GM23248 (cell line): ENCODE results near the gene RIT2. TPM values are rescaled to one million over a fixed set of nuclear protein-coding genes. Genes with fewer than 3 reads are reported as not detected.

Experiments
- DNase-seq: peaks from one replicate; pipeline ENCODE4 v3.0.0-alpha.2; 2015
- H2AFZ ChIP-seq: fragments of 200-600 bp; sonication (generic); 2 replicates; pipeline ENCODE4 v1.6.1; 2016; ENCODE audit warnings: antibody characterized with exemption
- H3F3A ChIP-seq: fragments of 200-600 bp; sonication (generic); 2 replicates; pipeline ENCODE4 v1.6.1; 2016; ENCODE audit warnings: mild to moderate bottlenecking, antibody characterized with exemption, mixed run types; ENCODE audit not compliant: insufficient read depth
- H3K27ac ChIP-seq: fragments of 200-600 bp; sonication (generic); 2 replicates; pipeline ENCODE4 v1.5.1; 2016; ENCODE audit warnings: mild to moderate bottlenecking
- H3K27me3 ChIP-seq: fragments of 200-600 bp; sonication (generic); replicated peaks from 2 replicates; pipeline ENCODE4 v1.6.1; 2016; ENCODE audit warnings: mild to moderate bottlenecking; ENCODE audit not compliant: insufficient read depth
- H3K36me3 ChIP-seq: fragments of 200-600 bp; sonication (generic); 2 replicates; pipeline ENCODE4 v1.6.1; 2016; ENCODE audit warnings: low read depth, mild to moderate bottlenecking
- H3K4me1 ChIP-seq: fragments of 200-600 bp; sonication (generic); 2 replicates; pipeline ENCODE4 v1.6.1; 2016; ENCODE audit warnings: mild to moderate bottlenecking; ENCODE audit not compliant: insufficient read depth
- H3K4me2 ChIP-seq: fragments of 200-600 bp; sonication (generic); one replicate; pipeline ENCODE4 v1.6.1; 2016; ENCODE audit warnings: mild to moderate bottlenecking; ENCODE audit not compliant: unreplicated experiment
- H3K4me3 ChIP-seq: fragments of 200-600 bp; sonication (generic); 2 replicates; pipeline ENCODE4 v1.5.1; 2016; ENCODE audit warnings: mild to moderate bottlenecking
- H3K79me2 ChIP-seq: fragments of 200-600 bp; sonication (generic); 2 replicates; pipeline ENCODE4 v1.6.1; 2016; ENCODE audit warnings: mild to moderate bottlenecking; ENCODE audit not compliant: insufficient read depth
- H3K9ac ChIP-seq: fragments of 200-600 bp; sonication (generic); 2 replicates; pipeline ENCODE4 v1.6.1; 2016; ENCODE audit warnings: mild to moderate bottlenecking
- H3K9me2 ChIP-seq: fragments of 200-600 bp; sonication (generic); 2 replicates; pipeline ENCODE4 v1.6.1; 2016; ENCODE audit warnings: mixed run types, mild to moderate bottlenecking, moderate library complexity; ENCODE audit not compliant: insufficient read depth
- H3K9me3 ChIP-seq: fragments of 200-600 bp; sonication (generic); one replicate; pipeline ENCODE4 v1.6.1; 2017; ENCODE audit warnings: low read depth
- H4K20me1 ChIP-seq: fragments of 200-600 bp; sonication (generic); 2 replicates; pipeline ENCODE4 v1.6.0; 2016; ENCODE audit not compliant: insufficient read depth
- EZH2 ChIP-seq: fragments of 200-600 bp; sonication (generic); IDR thresholded peaks from 2 replicates; pipeline ENCODE4 v1.6.1; 2018; ENCODE audit warnings: antibody characterized with exemption, mild to moderate bottlenecking; ENCODE audit not compliant: insufficient read depth, poor library complexity, severe bottlenecking
- EZH2phosphoT487 ChIP-seq: fragments of 200-600 bp; sonication (generic); IDR thresholded peaks from 2 replicates; pipeline ENCODE4 v1.6.1; 2018; ENCODE audit warnings: antibody characterized with exemption, moderate library complexity, mild to moderate bottlenecking, low read depth; ENCODE audit not compliant: insufficient read depth
- WGBS, 2 experiments: methylation state at CpG; one replicate each; pipeline ENCODE4 v1.1.6; 2015 to 2017; ENCODE audit warnings: low lambda C conversion rate in 2 of 2, low coverage in 1 of 2; ENCODE audit errors: missing lambda C conversion rate in 2 of 2; 5-methylcytosine and 5-hydroxymethylcytosine counted together
- in situ Hi-C: fragments of 300-500 bp; cut with MboI; formaldehyde crosslinking; loops from 2 replicates; pipeline ENCODE4 v1.15.0; 2020
- polyA plus RNA-seq: library from polyadenylated mRNA; unstranded; fragments of >200 nt; fragmentation: Nextera tagmentation; extraction: Ambion mirVana; gene quantifications from 2 replicates; pipeline ENCODE4 v1.2.1, GENCODE V29; 2016
- total RNA-seq: library from RNA; depleted of rRNA; stranded (reverse); fragments of >200 nt; shearing (Covaris generic); gene quantifications from 2 replicates; pipeline ENCODE4 v1.2.3, GENCODE V29; 2014

Gene RIT2
- total and polyA plus RNA-seq, 2 experiments from 2014 or later: not detected

GRCh38 chr18:43060020-43060419 is 55.5 kb downstream of the RIT2 start:
- Histone ChIP-seq H3K27me3 (no peaks in the 10 kb centered on the region), H3K9me2 (no peaks in the 10 kb centered on the region), H3K4me3 (no peak overlapping the region), H3K79me2 (no peaks in the 10 kb centered on the region), H2AFZ (no peak overlapping the region), H3K4me2 (no peak overlapping the region), H3K4me1 (no peaks in the 10 kb centered on the region), H3K9ac (no peak overlapping the region), H3F3A (no peaks in the 10 kb centered on the region), H3K27ac (no peak overlapping the region), H3K36me3 (no peaks in the 10 kb centered on the region), H4K20me1 (no peaks in the 10 kb centered on the region), H3K9me3 (no peaks in the 10 kb centered on the region)
- 0 to 7% methylated on average over 1 of the region's 1 CpG for WGBS, 2 experiments
- in situ Hi-C loops: no loop called here
- DNase-seq: no peak
- TF ChIP-seq EZH2phosphoT487: no peak
- TF ChIP-seq EZH2: no peak

DNA sequence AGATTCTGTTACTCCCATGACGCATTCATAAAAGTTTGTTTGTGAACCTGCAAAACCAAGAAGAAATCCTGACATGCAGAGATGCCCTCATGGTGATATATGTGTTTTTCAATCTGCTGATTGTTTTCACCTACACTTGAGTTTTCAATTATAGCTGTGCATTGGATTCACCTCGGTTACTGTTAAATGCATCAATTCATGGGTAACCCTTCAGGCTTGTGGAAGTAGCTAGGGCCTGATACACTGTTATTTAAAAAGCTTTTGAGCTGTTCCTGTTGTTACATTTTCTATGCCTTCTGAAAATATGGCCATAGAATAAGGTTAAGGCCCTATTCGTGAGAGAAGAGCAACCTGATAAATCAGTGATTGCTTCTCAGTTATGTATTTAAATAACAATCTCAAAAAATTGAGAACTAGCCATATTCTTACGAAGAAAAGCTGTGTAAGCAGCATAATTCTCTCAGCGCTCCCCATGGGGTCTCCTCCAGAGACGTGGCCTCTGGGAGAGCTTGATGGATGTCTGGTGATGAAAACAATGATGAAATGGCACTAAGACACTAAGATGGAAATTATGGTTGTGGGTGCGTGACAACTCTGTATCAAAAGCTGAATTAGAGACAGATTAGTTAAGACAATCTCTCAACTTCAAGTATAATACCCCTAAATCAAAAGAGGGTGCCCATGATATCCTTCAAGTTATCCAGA is 60.5 kb downstream of the RIT2 start:
- no peak overlapping the region for H2AFZ ChIP-seq
- H3F3A ChIP-seq: no peaks in the 10 kb centered on the region
- WGBS, 2 experiments: 42 to 45% methylated on average over 7 of the region's 7 CpGs
- TF ChIP-seq EZH2phosphoT487 (no peak), EZH2 (no peak)
- no peak overlapping the region for H3K4me3 ChIP-seq
- in situ Hi-C loops: no loop called here
- H3K9me2 ChIP-seq: no peaks in the 10 kb centered on the region
- H3K4me1 ChIP-seq: no peaks in the 10 kb centered on the region
- no peak overlapping the region for H3K9ac ChIP-seq
- H3K36me3 ChIP-seq: no peaks in the 10 kb centered on the region
- DNase-seq: no peak
- H3K4me2 ChIP-seq: no peak overlapping the region
- no peaks in the 10 kb centered on the region for H3K9me3 ChIP-seq
- H3K79me2 ChIP-seq: no peaks in the 10 kb centered on the region
- no peaks in the 10 kb centered on the region for H4K20me1 ChIP-seq
- H3K27ac ChIP-seq: no peak overlapping the region
- no peaks in the 10 kb centered on the region for H3K27me3 ChIP-seq

- peak; percentile 40 for DNase-seq
- H3K4me2 ChIP-seq: no peak overlapping the region
- no peaks in the 10 kb centered on the region for H4K20me1 ChIP-seq
- WGBS, 2 experiments: 0 to 4% methylated on average over 3 of the region's 3 CpGs
- H3K9ac ChIP-seq: no peak overlapping the region
- no peaks in the 10 kb centered on the region for H3K79me2 ChIP-seq
- H3K27me3 ChIP-seq: no peaks in the 10 kb centered on the region
- in situ Hi-C loops: no loop called here
- H3K9me3 ChIP-seq: no peaks in the 10 kb centered on the region
- TF ChIP-seq EZH2phosphoT487 (no peak), EZH2 (no peak)
- no peaks in the 10 kb centered on the region for H3F3A ChIP-seq
- no peak overlapping the region for H3K27ac ChIP-seq
- no peaks in the 10 kb centered on the region for H3K4me1 ChIP-seq
- H3K36me3 ChIP-seq: no peaks in the 10 kb centered on the region
- H2AFZ ChIP-seq: no peak overlapping the region
- H3K4me3 ChIP-seq: no peak overlapping the region
- H3K9me2 ChIP-seq: no peaks in the 10 kb centered on the region
Observed at GRCh38 chr18:43049021-43049420, 66.5 kb downstream of the RIT2 start.

DNA sequence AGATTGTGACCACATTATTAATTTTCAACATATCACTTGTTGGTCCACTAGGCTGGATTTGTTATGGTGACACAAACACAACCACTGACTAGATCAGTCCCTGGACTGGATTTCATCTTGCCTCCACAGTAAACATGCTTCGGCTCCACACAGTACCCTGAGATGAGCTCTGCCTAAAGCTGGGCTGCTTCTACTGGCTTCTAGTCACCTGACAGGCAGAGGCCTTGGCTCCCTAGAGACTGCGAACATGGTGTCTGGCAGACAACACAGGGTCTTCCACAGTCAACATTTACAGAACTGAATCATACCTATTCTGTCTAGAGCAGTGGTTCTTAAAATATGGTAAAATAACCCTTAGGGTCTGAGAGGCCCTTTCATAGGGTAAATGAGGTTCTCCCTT is 69.2 kb downstream of the RIT2 start:
- 21 to 35% methylated on average over 2 of the region's 2 CpGs for WGBS, 2 experiments
- H3K36me3 ChIP-seq: no peaks in the 10 kb centered on the region
- in situ Hi-C loops: no loop called here

DNA sequence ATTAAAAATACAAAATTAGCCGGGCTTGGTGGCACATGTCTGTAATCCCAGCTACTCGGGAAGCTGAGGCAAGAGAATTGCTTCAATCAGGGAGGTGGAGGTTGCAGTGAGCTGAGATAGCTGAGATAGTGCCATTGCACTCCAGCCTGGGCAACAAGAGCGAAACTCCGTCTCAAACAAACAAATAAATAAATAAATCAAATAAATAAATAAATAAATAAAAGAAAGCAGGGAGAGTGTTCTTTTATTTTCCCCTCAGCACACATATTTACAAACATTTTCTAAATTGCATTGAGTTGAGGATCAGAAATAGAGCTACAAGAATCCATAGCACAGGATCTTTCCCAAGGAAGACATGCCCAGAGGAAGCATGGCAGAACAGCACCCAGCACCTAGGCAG is 71.9 kb downstream of the RIT2 start:
- Histone ChIP-seq H3K9ac (no peak overlapping the region), H3K36me3 (no peaks in the 10 kb centered on the region), H2AFZ (no peak overlapping the region), H3K9me3 (no peaks in the 10 kb centered on the region), H3K4me3 (no peak overlapping the region), H3K27me3 (no peaks in the 10 kb centered on the region), H3F3A (no peaks in the 10 kb centered on the region), H3K4me1 (no peaks in the 10 kb centered on the region), H3K9me2 (no peaks in the 10 kb centered on the region), H3K79me2 (no peaks in the 10 kb centered on the region), H3K4me2 (no peak overlapping the region), H4K20me1 (no peaks in the 10 kb centered on the region), H3K27ac (no peak overlapping the region)
- WGBS, 2 experiments: 28 to 31% methylated on average over 4 of the region's 4 CpGs
- TF ChIP-seq EZH2phosphoT487 (no peak), EZH2 (no peak)
- DNase-seq: no peak
- in situ Hi-C loops: no loop called here

More for the DNA sequence above, 69.2 kb downstream of the RIT2 start:
- TF ChIP-seq EZH2phosphoT487 (no peak), EZH2 (no peak)
- Histone ChIP-seq H3K9ac (no peak overlapping the region), H4K20me1 (no peaks in the 10 kb centered on the region), H3K9me3 (no peaks in the 10 kb centered on the region), H3K9me2 (no peaks in the 10 kb centered on the region), H3K4me1 (no peaks in the 10 kb centered on the region), H3K27me3 (no peaks in the 10 kb centered on the region), H3K4me3 (no peak overlapping the region), H3K27ac (no peak overlapping the region), H3K4me2 (no peak overlapping the region), H3F3A (no peaks in the 10 kb centered on the region), H2AFZ (no peak overlapping the region), H3K79me2 (no peaks in the 10 kb centered on the region)
- no peak for DNase-seq
